ENCODE results near the gene PRDM1. TPM values are rescaled to one million over a fixed set of nuclear protein-coding genes. Genes with fewer than 3 reads are reported as not detected.
A peak's percentile ranks its signal among the peaks of the same experiment; 100 is the strongest.

PRDM1 gene
- total RNA-seq, 4 donors from 2014 or later = 1.0 to 20.7 (median 7.0) TPM

- intact Hi-C loops (cut with DNase I; ENCODE audit: low total_unique reads) = no loop called here
- Histone ChIP-seq H3K9me3 (no peaks in the 10 kb centered on the region), H3K27me3 (no peaks in the 10 kb centered on the region), H3K4me1 (peaks cover 0 to 6% of the 10 kb centered on the region in 2 donors), H3K36me3 (no peaks in the 10 kb centered on the region), H3K27ac (no peak overlapping the region), H3K4me3 (no peak overlapping the region)
- no peak for DNase-seq
- no peak for TF ChIP-seq POLR2A (IDR thresholded peaks at IDR 0.05)
- TF ChIP-seq CTCF (IDR thresholded peaks at IDR 0.05) = no peak
Measured at GRCh38 chr6:106082735-106083398, 3.3 kb upstream of the PRDM1 start.

GRCh38 chr6:106083618-106084017 lies 2.5 kb upstream of the PRDM1 start:
- no peaks in the 10 kb centered on the region for H3K27me3 ChIP-seq
- peaks cover 0 to 6% of the 10 kb centered on the region in 2 donors for H3K4me1 ChIP-seq
- H3K9me3 ChIP-seq = no peaks in the 10 kb centered on the region
- no peak overlapping the region for H3K4me3 ChIP-seq
- TF ChIP-seq CTCF (IDR thresholded peaks at IDR 0.05) (no peak), POLR2A (IDR thresholded peaks at IDR 0.05) (no peak)
- peak overlapping the region in 1 of 2 donors; percentile 44 for H3K27ac ChIP-seq
- no peak for DNase-seq
- no peaks in the 10 kb centered on the region for H3K36me3 ChIP-seq
- intact Hi-C loops (cut with DNase I; ENCODE audit: low total_unique reads) = no loop called here

- TF ChIP-seq CTCF (IDR thresholded peaks at IDR 0.05) (peak; percentile 8 to 81 (median 22)), POLR2A (IDR thresholded peaks at IDR 0.05) (no peak)
- Histone ChIP-seq H3K27ac (peak overlapping the region; percentile 74 to 81), H3K9me3 (no peaks in the 10 kb centered on the region), H3K36me3 (no peaks in the 10 kb centered on the region), H3K4me1 (peaks cover 0 to 6% of the 10 kb centered on the region in 2 donors), H3K4me3 (no peak overlapping the region), H3K27me3 (no peaks in the 10 kb centered on the region)
- peak in 1 of 2 donors; percentile 67 for DNase-seq
- intact Hi-C loops (cut with DNase I; ENCODE audit: low total_unique reads) = no loop called here
Measured at GRCh38 chr6:106084106-106084988, 1.8 kb upstream of the PRDM1 start.

- TF ChIP-seq POLR2A (IDR thresholded peaks at IDR 0.05) = no peak
- TF ChIP-seq CTCF (IDR thresholded peaks at IDR 0.05) = no peak
- intact Hi-C loops (cut with DNase I; ENCODE audit: low total_unique reads) = no loop called here
- DNase-seq = no peak
- no peaks in the 10 kb centered on the region for H3K27me3 ChIP-seq
- H3K36me3 ChIP-seq = no peaks in the 10 kb centered on the region
- H3K4me1 ChIP-seq = peaks cover 0 to 6% of the 10 kb centered on the region in 2 donors
- H3K9me3 ChIP-seq = no peaks in the 10 kb centered on the region
- peak overlapping the region; percentile 74 to 81 for H3K27ac ChIP-seq
- peak overlapping the region; percentile 29 to 53 for H3K4me3 ChIP-seq
Measured at GRCh38 chr6:106084989-106085691, 996 bp upstream of the PRDM1 start.

Data from uterus (tissue), 4 donors.